ENCODE measurements around the gene ZNF124. TPM values are rescaled to one million over a fixed set of nuclear protein-coding genes. Genes with fewer than 3 reads are reported as not detected.

ZNF124 gene
- total RNA-seq, 1 experiment from 2014 or later, result 16.3 TPM

DNA sequence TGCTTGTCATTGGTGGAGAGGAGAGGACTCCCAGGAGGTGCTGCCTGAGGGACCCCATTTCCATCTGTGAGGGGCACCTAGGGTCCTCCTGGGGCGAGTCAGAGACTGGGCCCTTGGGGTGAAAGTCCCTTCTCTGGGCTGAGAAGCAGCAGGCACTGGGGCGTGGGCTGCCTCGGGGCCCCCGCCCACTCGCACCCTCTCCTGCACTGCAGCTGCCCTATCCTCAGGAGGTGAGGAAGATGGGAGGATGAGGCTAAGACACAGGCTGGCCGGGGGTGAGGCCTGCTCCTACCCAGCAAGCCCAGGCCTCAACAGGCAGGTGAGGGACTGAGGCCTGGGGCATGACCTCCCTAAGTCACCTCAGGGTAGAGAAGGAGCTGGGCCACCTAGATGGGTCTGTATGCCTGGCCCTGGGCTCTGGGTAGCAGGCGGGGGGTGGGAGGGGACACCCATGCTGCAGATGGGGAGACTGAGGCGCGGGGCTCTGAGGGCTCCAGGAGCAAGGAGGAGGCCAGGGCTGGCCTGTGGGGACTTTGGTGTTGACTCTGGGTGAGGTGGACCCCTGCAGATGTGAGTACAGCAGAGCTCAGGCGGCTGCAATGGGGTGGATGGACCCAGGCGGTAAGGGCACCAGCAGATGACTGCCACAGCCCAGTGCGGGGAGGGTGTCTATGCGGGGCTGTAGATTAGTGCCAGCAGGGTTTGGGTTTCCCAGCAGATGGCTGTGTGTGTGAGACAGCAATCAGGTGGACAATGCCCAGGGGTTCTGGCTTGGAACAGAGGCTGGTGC is 57.3 kb downstream of the ZNF124 start:
- peaks cover 0 to 15% of the 10 kb centered on the region in 2 experiments; a peak in 1 of 4 replicates for H3K4me1 ChIP-seq (ENCODE audit: control insufficient read depth in 1 of 2, insufficient read depth in 2 of 2, low read length in 2 of 2)

More for the DNA sequence above, 57.3 kb downstream of the ZNF124 start:
- no peak overlapping the region for H3K27ac ChIP-seq (ENCODE audit: low read depth, low read length)
- BruUV-seq (replicated peaks), result no TSS peak
- ChIA-PET CTCF (no interaction called here), RAD21 (ENCODE audit: low non-redundant PET in 1 of 2, low total read pairs in 2 of 2, uncharacterized antibody in 2 of 2, unreplicated experiment in 2 of 2) (no interaction called here), POLR2A (no interaction called here)
- no peak for TF ChIP-seq ZFX (IDR thresholded peaks at IDR 0.05)
- TF ChIP-seq, protein P1, sequence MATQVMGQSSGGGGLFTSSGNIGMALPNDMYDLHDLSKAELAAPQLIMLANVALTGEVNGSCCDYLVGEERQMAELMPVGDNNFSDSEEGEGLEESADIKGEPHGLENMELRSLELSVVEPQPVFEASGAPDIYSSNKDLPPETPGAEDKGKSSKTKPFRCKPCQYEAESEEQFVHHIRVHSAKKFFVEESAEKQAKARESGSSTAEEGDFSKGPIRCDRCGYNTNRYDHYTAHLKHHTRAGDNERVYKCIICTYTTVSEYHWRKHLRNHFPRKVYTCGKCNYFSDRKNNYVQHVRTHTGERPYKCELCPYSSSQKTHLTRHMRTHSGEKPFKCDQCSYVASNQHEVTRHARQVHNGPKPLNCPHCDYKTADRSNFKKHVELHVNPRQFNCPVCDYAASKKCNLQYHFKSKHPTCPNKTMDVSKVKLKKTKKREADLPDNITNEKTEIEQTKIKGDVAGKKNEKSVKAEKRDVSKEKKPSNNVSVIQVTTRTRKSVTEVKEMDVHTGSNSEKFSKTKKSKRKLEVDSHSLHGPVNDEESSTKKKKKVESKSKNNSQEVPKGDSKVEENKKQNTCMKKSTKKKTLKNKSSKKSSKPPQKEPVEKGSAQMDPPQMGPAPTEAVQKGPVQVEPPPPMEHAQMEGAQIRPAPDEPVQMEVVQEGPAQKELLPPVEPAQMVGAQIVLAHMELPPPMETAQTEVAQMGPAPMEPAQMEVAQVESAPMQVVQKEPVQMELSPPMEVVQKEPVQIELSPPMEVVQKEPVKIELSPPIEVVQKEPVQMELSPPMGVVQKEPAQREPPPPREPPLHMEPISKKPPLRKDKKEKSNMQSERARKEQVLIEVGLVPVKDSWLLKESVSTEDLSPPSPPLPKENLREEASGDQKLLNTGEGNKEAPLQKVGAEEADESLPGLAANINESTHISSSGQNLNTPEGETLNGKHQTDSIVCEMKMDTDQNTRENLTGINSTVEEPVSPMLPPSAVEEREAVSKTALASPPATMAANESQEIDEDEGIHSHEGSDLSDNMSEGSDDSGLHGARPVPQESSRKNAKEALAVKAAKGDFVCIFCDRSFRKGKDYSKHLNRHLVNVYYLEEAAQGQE (IDR thresholded peaks at IDR 0.05; ENCODE audit: low read depth), result no peak
- TF ChIP-seq FOSL1 (IDR thresholded peaks at IDR 0.05; ENCODE audit: low read depth), result no peak
- no peak for TF ChIP-seq RAD21 (IDR thresholded peaks at IDR 0.05; ENCODE audit: low read depth)
- TF ChIP-seq ELF1 (IDR thresholded peaks at IDR 0.05; ENCODE audit: borderline replicate concordance, low read depth), result no peak
- TF ChIP-seq CEBPB (IDR thresholded peaks at IDR 0.05; ENCODE audit: low read depth), result no peak
- no peak for TF ChIP-seq CBX3 (IDR thresholded peaks at IDR 0.05; ENCODE audit: low read depth)
- intact Hi-C loops (cut with micrococcal nuclease), result no loop called here
- no peaks in the 10 kb centered on the region for H3K79me2 ChIP-seq (ENCODE audit: insufficient read depth, low read length)
- H4K20me1 ChIP-seq (ENCODE audit: insufficient read depth), result no peaks in the 10 kb centered on the region
- no peaks in the 10 kb centered on the region for H3K9me2 ChIP-seq (ENCODE audit: insufficient read depth)
- H3K9me3 ChIP-seq (ENCODE audit: control insufficient read depth in 1 of 2, insufficient read depth in 1 of 2, low read depth in 1 of 2, low read length in 2 of 2), result no peaks in the 10 kb centered on the region
- H2AFZ ChIP-seq (ENCODE audit: low read depth, low read length, poor library complexity, severe bottlenecking), result no peak overlapping the region
- no peak overlapping the region for H3K4me2 ChIP-seq (ENCODE audit: low read length)
- no peak overlapping the region for H3K9ac ChIP-seq (ENCODE audit: low read length)
- no peak overlapping the region for H3K4me3 ChIP-seq (replicated peaks in 1 of 2; ENCODE audit: low read depth in 1 of 2, low read length in 2 of 2)
- H3K36me3 ChIP-seq (ENCODE audit: control insufficient read depth in 1 of 2, insufficient read depth in 2 of 2, low read length in 2 of 2), result no peaks in the 10 kb centered on the region
- no peak for DNase-seq (ENCODE audit: low read depth, low spot score)
- no peaks in the 10 kb centered on the region for H3K27me3 ChIP-seq (ENCODE audit: insufficient read depth, low read length)
- ATAC-seq, result no peak
